Measurements from ENCODE around the gene SEMA5B. TPM values are rescaled to one million over a fixed set of nuclear protein-coding genes. Genes with fewer than 3 reads are reported as not detected.

The SEMA5B gene
- total and polyA plus RNA-seq, 9 of the 15 experiments (the other 6 are each of a cell fraction or from before 2014, with no cell fraction given): not detected

- TF ChIP-seq POLR2G (IDR thresholded peaks at IDR 0.05; ENCODE audit: low read depth, low read length): no peak
- TF ChIP-seq PCBP2 (IDR thresholded peaks at IDR 0.05; ENCODE audit: low read depth, low read length, poor library complexity, severe bottlenecking): no peak
- no peak for TF ChIP-seq TAF9B (IDR thresholded peaks at IDR 0.05; ENCODE audit: partially characterized antibody)
- no peak for TF ChIP-seq NR0B1 (IDR thresholded peaks at IDR 0.05; ENCODE audit: partially characterized antibody)
- no peak for TF ChIP-seq ARID2 (IDR thresholded peaks at IDR 0.05)
- TF ChIP-seq SMC3 (conservative IDR thresholded peaks at IDR 0.05; ENCODE audit: insufficient read depth, low read depth, low read length): no peak
- peak; percentile 88 for TF ChIP-seq MYC (IDR thresholded peaks at IDR 0.05; ENCODE audit: low read depth, low read length)
- no peak for TF ChIP-seq MYC (CRISPR knock-in tag; IDR thresholded peaks at IDR 0.05; ENCODE audit: borderline replicate concordance, low read depth)
- TF ChIP-seq FOXJ2 (tag; IDR thresholded peaks at IDR 0.05): 0 out of 2 replicates have a peak, but pooled peaks have one; percentile 21
- no peak for TF ChIP-seq PCBP1 (IDR thresholded peaks at IDR 0.05; ENCODE audit: low read depth, low read length, poor library complexity, severe bottlenecking)
- no peak for TF ChIP-seq NFIX (CRISPR knock-in tag; IDR thresholded peaks at IDR 0.05; ENCODE audit: low read depth)
- TF ChIP-seq BACH1 (tag; IDR thresholded peaks at IDR 0.05): peak; percentile 67
- no peak for TF ChIP-seq SMAD2 (IDR thresholded peaks at IDR 0.05; ENCODE audit: low read depth, low read length)
- TF ChIP-seq TOE1 (IDR thresholded peaks at IDR 0.05; ENCODE audit: borderline replicate concordance): no peak
- no peak for TF ChIP-seq TOE1 (CRISPR knock-in tag; IDR thresholded peaks at IDR 0.05; ENCODE audit: borderline replicate concordance, low read depth)
- TF ChIP-seq PHF8 (IDR thresholded peaks at IDR 0.05; ENCODE audit: borderline replicate concordance, low read length): no peak
- TF ChIP-seq FOXA3 (CRISPR knock-in tag; conservative IDR thresholded peaks at IDR 0.05 in 1 of 2, IDR thresholded peaks at IDR 0.05 in 1 of 2): no peak
- TF ChIP-seq RFX7 (CRISPR knock-in tag; IDR thresholded peaks at IDR 0.05): no peak
- no peak for TF ChIP-seq ZC3H4 (CRISPR knock-in tag; IDR thresholded peaks at IDR 0.05; ENCODE audit: borderline replicate concordance)
- TF ChIP-seq CHD1 (IDR thresholded peaks at IDR 0.05; ENCODE audit: low read length): no peak
- TF ChIP-seq ZNF740 (CRISPR knock-in tag; IDR thresholded peaks at IDR 0.05): no peak
- TF ChIP-seq ZNF740 (tag; IDR thresholded peaks at IDR 0.05): no peak
- TF ChIP-seq MECOM (CRISPR knock-in tag; IDR thresholded peaks at IDR 0.05): 0 out of 2 replicates have a peak, but pooled peaks have one; percentile 12
- TF ChIP-seq HMG20B (CRISPR knock-in tag; IDR thresholded peaks at IDR 0.05): no peak
- peak; percentile 44; the same call in 1 of the 2 replicates for TF ChIP-seq RBFOX2 (IDR thresholded peaks at IDR 0.05; ENCODE audit: low read depth, low read length)
- TF ChIP-seq ZEB2 (IDR thresholded peaks at IDR 0.05): no peak
- TF ChIP-seq SREBF1 (IDR thresholded peaks at IDR 0.05; ENCODE audit: borderline replicate concordance, low read depth, low read length): no peak
- no peak for TF ChIP-seq MYBL2 (IDR thresholded peaks at IDR 0.05; ENCODE audit: low read depth)
- no peak for TF ChIP-seq MYBL2 (CRISPR knock-in tag; IDR thresholded peaks at IDR 0.05; ENCODE audit: borderline replicate concordance)
Measured at GRCh38 chr3:122938783-122939425, 88.7 kb downstream of the SEMA5B start (continued).

Measured in K562 (cell line).